Activated CD4-positive, alpha-beta T cell treated with anti-CD3 and anti-CD28 coated beads, Interleukin-2, amount 10 ng/mL, durations not matched to agents 24 days and 14 days (primary cell): ENCODE data around the gene DDX27. TPM values are rescaled to one million over a fixed set of nuclear protein-coding genes. Genes with fewer than 3 reads are reported as not detected.

Experiments
- DNase-seq: peaks from one replicate; pipeline ENCODE4 v3.0.0; 2022
- H3K27ac Mint-ChIP-seq: one replicate; pipeline ENCODE4 v1.8.0; 2022; ENCODE audit warnings: mild to moderate bottlenecking, mixed read lengths
- H3K27me3 Mint-ChIP-seq: one replicate; pipeline ENCODE4 v1.8.0; 2022; ENCODE audit warnings: mixed read lengths
- H3K36me3 Mint-ChIP-seq: one replicate; pipeline ENCODE4 v1.8.0; 2022; ENCODE audit warnings: low read depth, mild to moderate bottlenecking, mixed read lengths
- H3K4me1 Mint-ChIP-seq: one replicate; pipeline ENCODE4 v1.8.0; 2021; ENCODE audit warnings: mixed read lengths
- H3K4me3 Mint-ChIP-seq: one replicate; pipeline ENCODE4 v1.8.0; 2022; ENCODE audit warnings: mild to moderate bottlenecking, moderate library complexity, mixed read lengths
- H3K9me3 Mint-ChIP-seq: one replicate; pipeline ENCODE4 v1.8.0; 2021; ENCODE audit warnings: mixed read lengths
- intact Hi-C: fragments of 100-400 bp; cut with micrococcal nuclease; formaldehyde crosslinking; loops from one replicate; pipeline ENCODE4 v1.15.1; 2023
- total RNA-seq: library from RNA; stranded (reverse); gene quantifications from 2 replicates; pipeline ENCODE4 v1.2.3, GENCODE V29; 2022

The DDX27 gene
- total RNA-seq, 1 donor from 2014 or later = 56.5 TPM

DNA sequence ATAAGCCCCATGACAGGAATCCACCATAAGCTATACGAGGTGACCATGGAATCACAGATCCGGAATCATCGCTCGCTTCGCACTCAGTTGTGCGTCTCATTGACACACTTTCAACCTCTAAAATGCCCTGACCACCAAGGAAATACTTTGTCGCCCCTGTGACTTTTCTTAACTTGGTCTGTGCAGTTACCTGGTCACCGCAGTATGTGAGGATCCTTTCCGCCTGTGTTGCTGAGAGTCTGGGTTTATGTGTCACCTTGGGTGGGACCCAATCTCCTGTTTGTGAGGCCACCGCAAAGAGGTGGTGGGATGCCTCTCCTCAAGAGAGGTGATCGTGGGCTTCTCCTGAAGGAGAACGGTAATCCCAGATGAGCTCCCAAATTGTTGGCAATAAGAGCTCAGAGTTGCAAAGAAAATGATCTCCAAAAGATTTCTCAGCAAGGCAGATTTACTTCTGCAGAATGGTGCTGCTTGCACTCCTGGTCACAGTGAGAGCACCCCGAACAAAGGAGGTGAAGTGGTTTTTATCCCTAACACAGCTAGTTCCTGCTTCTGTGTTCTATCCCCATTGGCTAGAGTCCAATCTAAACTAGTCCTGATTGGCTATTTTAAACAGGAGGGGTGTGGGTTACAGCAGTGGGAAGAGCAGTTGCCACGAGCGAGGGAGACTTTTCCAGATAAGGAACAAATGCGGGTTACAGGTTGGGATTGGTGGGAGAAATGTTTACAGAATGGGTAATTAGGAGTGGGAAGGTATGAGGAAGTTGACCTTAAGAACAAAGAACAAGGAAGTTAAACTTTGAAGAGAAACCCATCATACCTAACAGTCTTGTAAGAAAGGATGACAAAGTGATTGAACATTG is 67.7 kb downstream of the DDX27 start:
- Mint-ChIP-seq H3K36me3 (peaks cover 98% of the 10 kb centered on the region), H3K4me3 (peak overlapping the region; percentile 70), H3K27ac (peak overlapping the region; percentile 81), H3K9me3 (peaks cover 45% of the 10 kb centered on the region), H3K4me1 (peaks cover 63% of the 10 kb centered on the region), H3K27me3 (no peaks in the 10 kb centered on the region)
- intact Hi-C loops = no loop called here
- DNase-seq = no peak

DNA sequence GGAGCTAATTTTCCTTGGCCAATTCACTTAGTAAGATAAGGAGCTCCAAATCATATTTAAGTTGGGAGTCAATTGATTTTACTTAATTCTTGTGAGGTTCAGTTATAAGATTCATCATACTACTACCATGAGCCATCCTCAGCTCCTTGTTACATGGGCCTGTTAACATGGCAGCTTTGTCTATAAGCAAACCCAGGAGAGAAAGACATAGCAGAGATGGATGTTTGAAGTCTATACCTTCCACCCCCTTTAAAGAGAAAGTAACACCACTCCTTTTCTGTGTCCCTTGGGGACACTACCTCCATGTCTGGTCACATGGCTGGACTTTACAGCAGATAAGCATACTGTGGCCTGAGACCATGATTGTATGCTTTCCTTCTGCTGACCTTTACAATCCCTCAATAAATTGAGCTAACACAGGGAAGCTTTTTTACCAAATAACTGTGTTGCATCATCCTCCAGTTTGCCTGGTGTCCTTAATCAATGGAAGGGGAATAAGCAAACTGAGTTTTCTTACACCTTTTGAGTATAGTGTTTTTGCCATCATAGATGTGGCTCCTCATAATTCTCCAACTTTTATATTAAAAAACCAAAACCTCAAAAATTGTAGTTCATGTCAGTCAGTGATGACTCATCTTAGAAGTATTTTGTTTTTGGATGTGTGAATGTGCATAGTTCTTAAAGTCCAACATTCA is 68.5 kb downstream of the DDX27 start:
- H3K4me3 Mint-ChIP-seq = peak overlapping the region; percentile 70
- intact Hi-C loops = no loop called here

DNA sequence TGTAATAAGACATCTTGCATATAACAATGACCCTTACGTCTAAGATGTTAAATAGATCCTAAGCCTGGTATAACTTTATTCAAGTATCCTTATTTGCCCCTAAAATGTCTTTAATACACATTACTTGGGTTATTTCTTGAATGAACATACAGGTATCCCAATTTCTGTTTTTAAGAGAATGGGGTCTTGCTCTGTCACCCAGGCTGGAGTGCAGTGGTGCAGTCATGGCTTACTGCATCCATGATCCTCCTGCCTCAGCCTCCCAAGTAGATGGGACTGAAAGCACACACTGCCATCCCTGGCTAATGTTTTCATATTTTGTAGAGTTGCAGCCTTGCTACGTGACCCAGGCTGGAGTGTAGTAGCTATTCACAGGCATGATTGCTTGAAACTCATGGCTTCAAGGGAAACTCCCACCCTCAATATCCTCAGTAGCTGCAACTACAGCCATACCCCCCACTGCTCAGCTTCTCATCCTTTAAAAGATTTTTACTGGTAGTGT is 69.1 kb downstream of the DDX27 start:
- intact Hi-C loops = no loop called here
- Mint-ChIP-seq H3K36me3 (peaks cover 97% of the 10 kb centered on the region), H3K27me3 (no peaks in the 10 kb centered on the region), H3K4me1 (peaks cover 50% of the 10 kb centered on the region), H3K9me3 (peaks cover 34% of the 10 kb centered on the region), H3K27ac (no peak overlapping the region), H3K4me3 (no peak overlapping the region)
- no peak for DNase-seq

More for the DNA sequence above, 68.5 kb downstream of the DDX27 start:
- peaks cover 40% of the 10 kb centered on the region for H3K9me3 Mint-ChIP-seq
- no peaks in the 10 kb centered on the region for H3K27me3 Mint-ChIP-seq
- peaks cover 98% of the 10 kb centered on the region for H3K36me3 Mint-ChIP-seq
- H3K27ac Mint-ChIP-seq = peak overlapping the region; percentile 81
- no peak for DNase-seq
- peaks cover 55% of the 10 kb centered on the region for H3K4me1 Mint-ChIP-seq

DNA sequence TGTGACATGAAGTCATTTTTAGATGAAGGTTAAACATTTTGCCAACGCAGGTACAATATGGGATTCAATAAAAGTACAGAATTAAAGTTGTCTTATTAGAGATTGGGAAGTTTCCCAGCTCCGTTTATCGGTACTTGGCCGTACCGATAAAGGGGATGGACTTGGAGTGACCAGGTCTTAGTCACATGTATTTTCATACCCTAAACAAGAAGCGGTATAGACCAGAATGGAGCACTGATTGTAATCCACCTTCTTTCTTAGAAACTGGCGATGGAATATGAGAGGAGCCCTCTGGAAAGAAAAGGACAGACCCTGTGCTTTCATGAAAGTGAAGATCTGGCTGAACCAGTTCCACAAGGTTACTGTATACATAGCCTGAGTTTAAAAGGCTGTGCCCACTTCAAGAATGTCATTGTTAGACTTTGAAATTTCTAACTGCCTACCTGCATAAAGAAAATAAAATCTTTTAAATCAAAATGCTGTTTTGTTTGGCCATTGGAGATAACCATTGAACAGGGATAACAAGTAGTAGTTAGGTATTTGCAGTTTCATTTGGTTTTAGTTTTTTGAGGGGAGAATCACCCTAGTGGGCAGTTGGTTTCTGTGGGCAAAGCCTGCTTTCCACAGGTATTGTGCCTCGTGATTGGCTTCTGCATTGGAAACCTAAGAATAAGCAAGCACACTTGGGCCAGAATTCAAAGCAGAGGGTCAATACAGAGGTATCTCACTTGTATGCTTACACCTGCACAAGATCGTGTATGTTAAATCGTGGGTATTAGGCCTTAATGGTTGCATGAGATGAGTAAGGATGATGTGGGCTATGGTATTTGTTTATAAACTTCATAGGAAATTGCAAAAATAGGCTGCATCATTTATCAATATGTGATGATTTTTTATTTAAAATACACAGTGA is 69.8 kb downstream of the DDX27 start:
- Mint-ChIP-seq H3K9me3 (peaks cover 27% of the 10 kb centered on the region), H3K4me3 (no peak overlapping the region), H3K27ac (no peak overlapping the region), H3K36me3 (peaks cover 92% of the 10 kb centered on the region), H3K27me3 (no peaks in the 10 kb centered on the region), H3K4me1 (peaks cover 44% of the 10 kb centered on the region)
- intact Hi-C loops = no loop called here
- no peak for DNase-seq

DNA sequence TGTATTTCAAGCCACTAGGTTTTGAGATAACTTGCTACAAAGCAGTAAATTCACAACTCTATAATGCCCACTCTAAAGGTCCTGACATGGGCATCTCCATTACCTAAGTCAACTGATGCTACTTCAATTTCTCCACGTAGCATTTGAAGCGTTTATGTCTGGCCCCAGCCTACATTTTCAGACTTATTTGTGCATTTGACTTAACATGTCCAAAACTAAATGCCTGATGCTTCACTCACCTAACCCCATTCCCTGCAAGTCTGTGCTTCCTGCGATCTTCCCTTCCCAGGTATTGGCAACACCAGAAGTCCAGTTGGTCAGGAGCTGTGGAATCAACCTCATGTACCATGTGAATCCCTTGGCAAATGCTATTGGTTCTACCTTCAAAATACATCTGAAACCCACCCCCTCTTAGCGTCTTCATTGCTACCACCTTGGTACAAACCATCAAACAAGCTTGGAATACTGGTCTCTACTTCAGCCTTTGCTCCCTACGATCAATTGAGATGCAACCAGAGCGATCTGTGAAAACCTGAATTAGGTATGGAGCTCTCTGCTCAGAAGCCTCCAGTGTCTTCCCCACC is 71.5 kb downstream of the DDX27 start:
- H3K36me3 Mint-ChIP-seq = peaks cover 85% of the 10 kb centered on the region
- H3K4me3 Mint-ChIP-seq = no peak overlapping the region
- intact Hi-C loops = no loop called here
- peaks cover 18% of the 10 kb centered on the region for H3K9me3 Mint-ChIP-seq
- no peaks in the 10 kb centered on the region for H3K27me3 Mint-ChIP-seq
- no peak for DNase-seq
- H3K4me1 Mint-ChIP-seq = peaks cover 34% of the 10 kb centered on the region
- peak overlapping the region; percentile 22 for H3K27ac Mint-ChIP-seq

DNA sequence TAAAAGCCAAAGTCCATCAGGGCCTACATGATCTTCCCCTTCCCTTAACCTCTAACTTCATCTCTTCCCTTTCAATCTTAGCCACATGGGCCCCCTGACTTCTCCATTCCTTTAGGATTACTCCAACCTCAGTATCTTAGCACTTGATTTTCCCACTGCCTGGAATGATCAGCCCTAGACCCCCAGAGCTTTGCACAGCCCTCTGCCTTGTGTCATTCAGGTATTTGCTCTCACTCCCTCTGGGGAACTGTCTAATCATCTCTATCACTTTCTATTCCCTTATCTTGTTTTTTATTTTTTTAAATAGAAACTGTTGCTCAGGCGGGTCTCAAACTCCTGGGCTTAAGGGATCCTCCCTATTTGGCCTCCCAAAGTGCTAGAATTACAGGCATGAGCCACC is 72.0 kb downstream of the DDX27 start:
- Mint-ChIP-seq H3K27ac (no peak overlapping the region), H3K36me3 (peaks cover 84% of the 10 kb centered on the region), H3K9me3 (peaks cover 13% of the 10 kb centered on the region), H3K4me3 (no peak overlapping the region), H3K4me1 (peaks cover 30% of the 10 kb centered on the region), H3K27me3 (no peaks in the 10 kb centered on the region)
- intact Hi-C loops = no loop called here
- DNase-seq = no peak

DNA sequence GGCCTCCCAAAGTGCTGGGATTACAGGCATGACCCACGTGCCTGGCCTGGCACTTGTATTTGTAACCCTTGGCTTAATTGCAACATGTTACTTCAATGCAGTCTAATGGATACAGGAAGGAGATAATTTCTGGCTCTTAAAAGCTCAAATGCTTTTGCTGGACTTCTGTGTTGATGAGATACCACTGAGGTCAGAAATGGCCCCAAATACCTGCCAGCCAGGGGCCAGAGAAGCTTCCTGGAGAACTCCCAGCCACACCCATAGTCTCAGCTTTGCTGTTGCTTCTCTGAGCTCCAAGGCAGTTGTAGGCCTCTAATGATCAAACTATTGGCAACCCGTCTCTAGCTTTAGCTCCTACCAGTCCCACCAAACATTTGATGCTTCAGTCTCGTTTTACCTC is 72.8 kb downstream of the DDX27 start:
- H3K27me3 Mint-ChIP-seq = no peaks in the 10 kb centered on the region
- peaks cover 6% of the 10 kb centered on the region for H3K9me3 Mint-ChIP-seq
- H3K4me1 Mint-ChIP-seq = peaks cover 23% of the 10 kb centered on the region
- peaks cover 81% of the 10 kb centered on the region for H3K36me3 Mint-ChIP-seq
- intact Hi-C loops = no loop called here
- no peak overlapping the region for H3K27ac Mint-ChIP-seq
- no peak overlapping the region for H3K4me3 Mint-ChIP-seq
- DNase-seq = no peak

DNA sequence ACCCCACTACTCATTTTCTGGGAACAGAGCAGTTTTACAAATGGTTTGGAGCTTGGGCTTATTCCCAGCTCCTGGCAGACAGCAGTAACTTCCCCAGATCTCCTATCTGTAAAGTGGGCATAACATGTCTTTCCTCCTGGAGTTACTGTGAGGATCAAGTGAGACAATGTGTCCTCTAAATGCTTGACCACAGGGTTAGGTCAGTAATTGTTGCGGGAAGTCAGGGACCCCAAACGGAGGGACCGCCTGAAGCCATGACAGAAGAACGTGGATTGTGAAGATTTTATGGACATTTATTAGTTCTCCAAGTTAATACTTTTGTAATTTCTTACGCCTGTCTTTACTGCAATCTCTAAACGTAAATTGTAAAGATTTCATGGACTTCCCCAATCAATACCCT is 73.9 kb downstream of the DDX27 start:
- H3K27me3 Mint-ChIP-seq = no peaks in the 10 kb centered on the region
- no peak for DNase-seq
- no peaks in the 10 kb centered on the region for H3K9me3 Mint-ChIP-seq
- no peak overlapping the region for H3K4me3 Mint-ChIP-seq
- peaks cover 73% of the 10 kb centered on the region for H3K36me3 Mint-ChIP-seq
- no peak overlapping the region for H3K27ac Mint-ChIP-seq
- peaks cover 18% of the 10 kb centered on the region for H3K4me1 Mint-ChIP-seq
- intact Hi-C loops = no loop called here

Other genes starting within 250 kb of the DDX27 start
- 135 and 136 TPM in 2 replicates for gene CSE1L, start 173.1 kb upstream of the DDX27 start, total RNA-seq
- gene STAU1, start 31.1 kb upstream of the DDX27 start, total RNA-seq = 73.5 and 73.7 TPM in 2 replicates
- 61.2 and 61.5 TPM in 2 replicates for gene ZNFX1, start 58.6 kb downstream of the DDX27 start, total RNA-seq